ENCODE data around the gene PKP1.

- TF ChIP-seq CTCF (IDR thresholded peaks at IDR 0.05), result no peak
- TF ChIP-seq POLR2AphosphoS5 (IDR thresholded peaks at IDR 0.05), result no peak
Measured at GRCh38 chr1:201375169-201375568, 91.9 kb downstream of the PKP1 start.
